Stimulated activated CD4-positive, alpha-beta T cell treated with anti-CD3 and anti-CD28 coated beads, Interleukin-15, amount 100 ng/mL, for 24 hours (primary cell): ENCODE measurements around the gene TMEM50B.
"Not testable (repeated sequence)": the region's sequence is repeated elsewhere in the genome, so short reads cannot be mapped to it uniquely, and the experiment has no call there.

Experiments used
- DNase-seq: peaks from one replicate; pipeline ENCODE4 v3.0.0-alpha.2; 2020

Gene TMEM50B

DNA sequence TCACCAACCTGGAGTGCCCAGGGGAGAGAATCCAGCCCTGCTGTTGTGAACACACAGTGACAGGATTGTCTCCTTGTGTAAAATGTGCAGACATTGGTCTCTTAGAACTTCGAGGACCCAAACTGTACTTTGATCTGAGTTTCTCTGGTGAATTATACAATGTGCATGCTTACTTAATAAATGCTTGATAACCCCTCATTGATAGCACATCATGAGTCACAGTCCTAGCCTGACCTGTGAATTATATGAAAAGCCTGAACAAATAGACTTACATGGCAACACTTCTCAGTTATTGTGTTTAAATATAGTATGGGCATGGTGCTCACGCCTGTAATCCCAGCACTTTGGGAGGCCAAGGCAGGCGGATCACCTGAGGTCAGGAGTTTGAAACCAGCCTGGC, 53.9 kb downstream of the TMEM50B start:
- no peak for DNase-seq

- DNase-seq, result no peak
These were observed 55.6 kb downstream of the TMEM50B start for GRCh38 chr21:33424214-33424613.

GRCh38 chr21:33421713-33422393, 57.9 kb downstream of the TMEM50B start:
- DNase-seq, result no peak

GRCh38 chr21:33419538-33420123, 60.1 kb downstream of the TMEM50B start:
- DNase-seq, result no peak

- DNase-seq, result no peak
These were observed 61.1 kb downstream of the TMEM50B start for GRCh38 chr21:33418691-33419090.

DNA sequence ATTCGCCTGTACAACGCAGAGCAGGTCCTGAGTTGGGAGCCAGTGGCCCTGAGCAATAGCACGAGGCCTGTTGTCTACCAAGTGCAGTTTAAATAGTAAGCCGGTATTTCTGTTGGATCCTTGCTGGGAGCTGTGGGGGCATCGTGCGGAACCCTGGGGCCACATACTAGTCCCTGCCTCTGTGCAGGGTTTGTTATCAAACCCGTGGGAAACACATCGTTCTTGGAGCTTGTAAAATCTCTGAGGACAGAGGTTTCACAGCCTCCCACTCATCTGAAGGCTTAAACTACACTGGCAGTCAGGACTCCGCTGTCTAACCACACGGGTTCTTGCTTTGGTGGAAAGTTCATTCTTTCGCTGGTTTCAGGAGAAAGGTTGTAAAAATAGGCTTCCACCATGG, 64.8 kb downstream of the TMEM50B start:
- DNase-seq, result peak; percentile 13

- DNase-seq, result no peak
These were observed 65.7 kb downstream of the TMEM50B start for GRCh38 chr21:33414068-33414467.

DNA sequence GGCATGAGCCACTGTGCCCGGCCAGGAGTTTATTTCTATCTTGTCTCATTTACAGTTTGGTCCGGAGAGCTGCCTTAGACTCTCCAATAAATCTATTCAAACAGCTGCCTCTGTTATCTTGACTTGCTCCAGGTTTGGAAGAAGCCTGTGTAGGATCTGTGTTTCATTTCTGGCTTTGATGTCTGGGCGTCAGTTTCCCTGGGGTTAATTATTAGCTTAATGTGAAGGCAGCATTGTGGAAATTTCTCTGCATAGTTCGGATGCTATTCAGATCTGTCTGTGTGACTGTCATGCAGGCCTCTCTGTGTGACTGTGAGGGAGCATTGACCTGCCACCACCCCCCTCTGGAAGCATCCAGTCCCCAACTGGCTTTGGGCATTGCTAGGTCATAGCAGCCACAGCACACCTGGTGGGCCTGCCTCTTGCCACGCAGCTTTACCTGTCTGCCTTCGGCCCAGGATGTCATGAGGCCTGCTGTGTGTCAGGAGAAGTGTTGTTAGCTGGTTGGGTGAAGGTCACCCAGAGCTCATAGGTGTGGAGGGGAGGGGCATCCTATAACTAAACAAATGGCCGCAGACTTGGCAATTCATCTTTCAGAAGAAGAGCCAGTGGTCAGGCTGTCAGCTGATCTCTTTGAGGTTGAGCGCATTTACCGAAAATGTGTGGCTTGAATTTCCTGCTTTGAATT, 66.8 kb downstream of the TMEM50B start:
- DNase-seq, result no peak

DNA sequence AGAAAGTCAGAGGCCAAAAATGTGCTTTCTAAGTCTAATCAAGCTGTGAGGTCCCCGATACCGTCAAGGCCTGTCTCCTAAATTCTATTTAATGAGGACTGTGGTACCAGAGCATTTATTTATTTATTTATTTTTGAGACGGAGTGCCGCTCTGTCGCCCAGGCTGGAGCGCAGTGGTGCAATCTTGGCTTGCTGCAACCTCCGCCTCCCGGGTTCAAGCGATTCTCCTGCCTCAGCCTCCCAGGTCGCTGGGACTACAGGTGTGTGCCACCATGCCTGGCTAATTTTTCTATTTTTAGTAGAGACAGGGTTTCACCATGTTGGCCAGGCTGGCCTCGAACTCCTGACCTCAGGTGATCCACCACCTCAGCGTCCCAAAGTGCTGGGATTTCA, 67.3 kb downstream of the TMEM50B start:
- DNase-seq, result not testable (repeated sequence)

GRCh38 chr21:33411949-33412430, 67.8 kb downstream of the TMEM50B start:
- no peak for DNase-seq

- peak; percentile 44 for DNase-seq
These were observed 73.3 kb downstream of the TMEM50B start for GRCh38 chr21:33406493-33406892.

DNA sequence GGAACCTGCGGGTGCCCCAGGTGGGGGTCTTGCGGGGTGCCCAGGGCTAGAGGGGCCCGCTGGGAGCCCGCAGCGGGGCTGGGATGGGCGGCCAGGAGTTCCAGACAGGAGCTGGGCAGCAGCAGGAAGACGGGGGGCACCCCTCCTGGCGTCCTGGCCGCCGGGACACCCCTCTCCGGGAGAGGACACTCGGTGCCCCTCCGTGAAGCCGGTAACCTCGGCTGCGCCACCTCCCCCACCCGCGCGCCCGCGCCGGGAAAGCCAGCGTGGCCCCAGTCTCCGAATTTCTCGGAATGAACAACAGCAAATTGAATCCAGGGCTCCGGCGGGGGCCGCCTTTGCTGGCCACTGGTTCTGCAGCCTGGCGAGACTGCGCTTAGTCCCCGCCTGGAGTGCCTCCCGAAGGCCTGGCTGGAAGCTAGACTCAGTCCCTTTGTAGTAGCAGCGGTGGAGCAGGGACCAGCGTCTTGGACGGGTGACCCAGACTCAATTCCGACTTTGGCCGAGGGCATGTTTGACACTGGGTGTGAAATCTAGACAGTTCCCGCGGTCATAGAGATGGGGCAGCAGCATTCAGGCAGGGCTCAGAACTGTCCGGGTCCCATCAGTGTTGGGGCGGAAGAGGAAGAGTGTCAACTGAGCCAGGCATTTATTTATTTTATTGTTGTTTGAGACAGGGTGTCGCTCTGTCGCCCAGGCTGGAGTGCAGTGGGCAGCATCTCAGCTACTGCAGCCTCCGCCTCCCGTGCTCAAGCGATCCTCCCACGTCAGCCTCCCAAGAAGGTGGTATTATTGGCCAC, 75.8 kb downstream of the TMEM50B start:
- peak; percentile 48 for DNase-seq

- peak; percentile 48 for DNase-seq
These were observed 76.5 kb downstream of the TMEM50B start, which contains the start of gene IFNGR2 for GRCh38 chr21:33403128-33403785. IFNGR2 (plus strand) TSS chr21:33403413; CDS start chr21:33403544, 131 bp downstream.

DNA sequence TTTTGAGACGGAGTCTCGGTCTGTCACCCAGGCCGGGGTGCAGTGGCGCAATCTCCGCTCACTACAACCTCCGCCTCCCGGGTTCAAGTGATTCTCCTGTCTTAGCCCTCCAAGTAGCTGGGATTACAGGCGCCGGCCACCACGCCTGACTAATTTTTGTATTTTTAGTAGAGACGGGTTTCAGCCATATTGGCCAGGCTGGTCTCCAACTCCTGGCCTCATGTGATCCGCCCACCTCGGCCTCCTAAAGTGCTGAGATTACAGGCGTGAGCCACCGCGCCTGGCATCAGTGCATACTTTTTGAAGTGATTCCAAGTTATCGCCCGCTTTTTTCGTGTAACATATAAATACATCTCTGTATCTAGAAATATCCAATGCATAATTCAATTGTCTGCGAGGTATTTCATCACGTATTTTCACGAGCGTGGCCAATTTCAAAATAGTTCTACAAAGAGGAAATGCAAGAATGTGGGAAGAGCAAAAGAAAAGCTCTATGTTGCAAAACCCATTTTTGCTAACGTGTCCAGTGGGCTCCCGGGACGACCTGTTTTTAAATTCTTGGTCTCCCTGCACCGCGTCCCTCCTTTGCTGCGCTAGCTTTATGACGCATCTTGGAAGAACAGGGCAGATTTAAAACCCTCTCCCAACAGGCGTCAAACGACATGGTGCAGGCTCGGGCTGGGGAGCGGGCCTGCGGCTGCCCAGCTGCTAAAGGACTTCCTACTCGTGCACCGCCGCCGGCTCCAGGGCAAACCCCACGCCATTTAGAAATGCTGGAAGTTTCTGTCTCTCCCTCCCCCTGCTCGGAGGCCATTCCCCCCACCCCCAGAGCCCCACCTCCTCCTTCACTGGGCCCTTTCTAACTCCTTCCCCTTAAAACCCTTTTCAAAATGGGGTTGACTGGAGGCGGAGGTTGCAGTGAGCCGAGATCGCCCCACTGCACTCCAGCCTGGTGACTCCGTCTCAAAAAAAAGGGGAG, 77.5 kb downstream of the TMEM50B start:
- DNase-seq, result no peak

- DNase-seq, result no peak
These were observed 78.2 kb downstream of the TMEM50B start for GRCh38 chr21:33401630-33401992.
